Calu3 (cell line): ENCODE results near the gene FRS2. TPM values are rescaled to one million over a fixed set of nuclear protein-coding genes. Genes with fewer than 3 reads are reported as not detected.

Experiments
- BruUV-seq: library from RNA; stranded (reverse); fragments of 400-500 nt; replicated peaks from 2 replicates; lab custom pipeline; 2021; lab: Mats Ljungman, UMichigan
- CTCF ChIA-PET: fragments of 300-600 bp; sonication (Branson Sonifier 250); formaldehyde crosslinking; loops from one replicate; lab custom pipeline; 2022; ENCODE audit warnings: antibody characterized with exemption; lab: Charles Lee
- DNase-seq: peaks from one replicate; pipeline ENCODE4 v3.0.0; 2022
- H3K27ac Mint-ChIP-seq: one replicate; pipeline ENCODE4 v1.8.0; 2022; ENCODE audit warnings: mixed read lengths; ENCODE audit not compliant: unreplicated experiment
- H3K27me3 Mint-ChIP-seq: one replicate; pipeline ENCODE4 v1.8.0; 2022; ENCODE audit warnings: mixed read lengths; ENCODE audit not compliant: unreplicated experiment
- H3K36me3 Mint-ChIP-seq: one replicate; pipeline ENCODE4 v1.8.0; 2022; ENCODE audit warnings: mild to moderate bottlenecking, moderate library complexity, mixed read lengths; ENCODE audit not compliant: insufficient read depth, unreplicated experiment
- H3K4me1 Mint-ChIP-seq: one replicate; pipeline ENCODE4 v1.8.0; 2022; ENCODE audit warnings: mild to moderate bottlenecking, low read depth, mixed read lengths; ENCODE audit not compliant: unreplicated experiment
- H3K4me3 Mint-ChIP-seq: one replicate; pipeline ENCODE4 v1.8.0; 2022; ENCODE audit warnings: mild to moderate bottlenecking, low read depth, moderate library complexity, mixed read lengths; ENCODE audit not compliant: unreplicated experiment
- H3K9me3 Mint-ChIP-seq: one replicate; pipeline ENCODE4 v1.8.0; 2022; ENCODE audit warnings: low read depth, mixed read lengths; ENCODE audit not compliant: unreplicated experiment
- CTCF ChIP-seq: fragments of 200-600 bp; IDR thresholded peaks from one replicate; pipeline ENCODE4 v1.8.0; 2022; ENCODE audit warnings: antibody characterized with exemption; ENCODE audit not compliant: unreplicated experiment
- intact Hi-C: fragments of 100-400 bp; cut with micrococcal nuclease; formaldehyde crosslinking; loops from one replicate; pipeline ENCODE4 v1.10.0; 2022; ENCODE audit not compliant: unreplicated experiment
- total RNA-seq: library from RNA; stranded (reverse); gene quantifications from 2 replicates; pipeline ENCODE4 v1.2.3, GENCODE V29; 2022

The FRS2 gene
- total RNA-seq, 1 experiment from 2014 or later: 27.5 TPM

- no TSS peak for BruUV-seq
- peaks cover under 1% of the 10 kb centered on the region for H3K4me1 Mint-ChIP-seq
- no peaks in the 10 kb centered on the region for H3K9me3 Mint-ChIP-seq
- H3K27ac Mint-ChIP-seq: no peak overlapping the region
- CTCF ChIA-PET: no interaction called here
- no peak for TF ChIP-seq CTCF
- no peaks in the 10 kb centered on the region for H3K27me3 Mint-ChIP-seq
- intact Hi-C loops: no loop called here
- H3K36me3 Mint-ChIP-seq: no peaks in the 10 kb centered on the region
- no peak overlapping the region for H3K4me3 Mint-ChIP-seq
- DNase-seq: no peak
These were observed 44.8 kb upstream of the FRS2 start for GRCh38 chr12:69425417-69425816.

GRCh38 chr12:69428351-69429073 lies 41.7 kb upstream of the FRS2 start:
- BruUV-seq: no TSS peak
- CTCF ChIA-PET: interaction anchor here (0.5 to 0.8 kb wide), 2 partner anchors 34 to 80 kb away, joined by 3 to 4 read pairs; partner anchors contain the start of gene LYZ

GRCh38 chr12:69430942-69431590 lies 39.1 kb upstream of the FRS2 start:
- Mint-ChIP-seq H3K4me3 (no peak overlapping the region), H3K9me3 (no peaks in the 10 kb centered on the region), H3K4me1 (no peaks in the 10 kb centered on the region), H3K27ac (no peak overlapping the region), H3K36me3 (no peaks in the 10 kb centered on the region), H3K27me3 (no peaks in the 10 kb centered on the region)
- no peak for DNase-seq
- TF ChIP-seq CTCF: no peak
- BruUV-seq: no TSS peak
- intact Hi-C loops: no loop called here
- CTCF ChIA-PET: no interaction called here

More at GRCh38 chr12:69428351-69429073, 41.7 kb upstream of the FRS2 start:
- Mint-ChIP-seq H3K4me1 (no peaks in the 10 kb centered on the region), H3K27me3 (no peaks in the 10 kb centered on the region), H3K36me3 (no peaks in the 10 kb centered on the region), H3K4me3 (no peak overlapping the region), H3K9me3 (no peaks in the 10 kb centered on the region), H3K27ac (no peak overlapping the region)
- intact Hi-C loops: no loop called here
- TF ChIP-seq CTCF: no peak
- DNase-seq: no peak

- no peak overlapping the region for H3K27ac Mint-ChIP-seq
- intact Hi-C loops: no loop called here
- no peak overlapping the region for H3K4me3 Mint-ChIP-seq
- no TSS peak for BruUV-seq
- no peaks in the 10 kb centered on the region for H3K9me3 Mint-ChIP-seq
- H3K27me3 Mint-ChIP-seq: no peaks in the 10 kb centered on the region
- H3K36me3 Mint-ChIP-seq: no peaks in the 10 kb centered on the region
- H3K4me1 Mint-ChIP-seq: no peaks in the 10 kb centered on the region
- TF ChIP-seq CTCF: no peak
- DNase-seq: no peak
- CTCF ChIA-PET: no interaction called here
These were observed 38.5 kb upstream of the FRS2 start for GRCh38 chr12:69431591-69432222.
